HepG2 (cell line): ENCODE data around the gene CERS3. TPM values are rescaled to one million over a fixed set of nuclear protein-coding genes. Genes with fewer than 3 reads are reported as not detected.
"Not testable (repeated sequence)": the region's sequence is repeated elsewhere in the genome, so short reads cannot be mapped to it uniquely, and the experiment has no call there.

Experiments used
- ATAC-seq: fragments of 200-7000 bp; cut with Tn5 transposase; 3 replicates; pipeline ENCODE4 v1.9.1; 2020; ENCODE audit warnings: mild to moderate bottlenecking, moderate library complexity
- BruUV-seq: library from RNA; stranded (reverse); fragments of 400-500 nt; replicated peaks from 2 replicates; lab custom pipeline; 2021; lab: Mats Ljungman, UMichigan
- CTCF ChIA-PET: fragments of 300-600 bp; formaldehyde crosslinking; extraction: SDS; loops from one replicate; lab custom pipeline; 2021; ENCODE audit warnings: low total read pairs, inconsistent platforms, low intra/inter-chr PET ratio; lab: Yijun Ruan, JAX
- POLR2A ChIA-PET: fragments of 350-600 bp; sonication (Branson Sonifier 250); formaldehyde crosslinking; loops from one replicate; lab custom pipeline; 2020; ENCODE audit warnings: antibody characterized with exemption, inconsistent platforms; lab: Yijun Ruan, JAX
- DNase-seq: peaks from one replicate; pipeline ENCODE4 v3.0.0-alpha.2; 2015; ENCODE audit warnings: low spot score
- FAIRE-seq: peaks from 3 replicates; lab custom pipeline; 2011; peaks lifted over from hg19 to GRCh38; lab: Jason Lieb, UNC
- H2AFZ ChIP-seq: one replicate; pipeline ENCODE4 v1.6.1; 2011; ENCODE audit warnings: low read length, inconsistent platforms
- H3K27ac ChIP-seq: fragments of 300-600 bp; 3 replicates; pipeline ENCODE4 v1.8.0; 2011; ENCODE audit warnings: mixed run types, mild to moderate bottlenecking, mixed read lengths, low read length, inconsistent platforms; ENCODE audit not compliant: insufficient read depth; ENCODE audit errors: extremely low read length
- H3K27me3 ChIP-seq, 2 experiments: fragments of 200-600 bp in 1 of 2; 2 replicates in 1 of 2; 3 replicates in 1 of 2; pipeline versions ENCODE4 v1.6.0 to v1.8.0; 2011; ENCODE audit warnings: low read length in 2 of 2, mild to moderate bottlenecking in 2 of 2, moderate library complexity in 2 of 2, inconsistent platforms in 1 of 2; ENCODE audit not compliant: insufficient read depth in 2 of 2, control insufficient read depth in 1 of 2
- H3K36me3 ChIP-seq, 2 experiments: fragments of 200-600 bp in 1 of 2; replicated peaks in 1 of 2; 2 replicates in 1 of 2; 3 replicates in 1 of 2; pipeline versions ENCODE4 v1.5.1 to v1.8.0; 2011; ENCODE audit warnings: low read length in 2 of 2, inconsistent platforms in 1 of 2; ENCODE audit not compliant: insufficient read depth in 2 of 2, control insufficient read depth in 1 of 2
- H3K4me1 ChIP-seq: 2 replicates; pipeline ENCODE4 v1.5.1; 2012; ENCODE audit warnings: low read length, inconsistent platforms; ENCODE audit not compliant: insufficient read depth
- H3K4me2 ChIP-seq: 2 replicates; pipeline ENCODE4 v1.6.0; 2011; ENCODE audit warnings: low read depth, low read length, inconsistent platforms
- H3K4me3 ChIP-seq, 3 experiments: fragments of 200-600 bp in 1 of 3; sonication (generic), shearing (Covaris generic) in 1 of 3; replicated peaks in 1 of 3; 2 replicates each; pipeline ENCODE4 v1.5.1; 2011 to 2016; ENCODE audit warnings: low read length in 3 of 3, inconsistent platforms in 2 of 3, low read depth in 2 of 3, mild to moderate bottlenecking in 2 of 3, control low read depth in 1 of 3, mixed read lengths in 1 of 3; ENCODE audit not compliant: insufficient read depth in 1 of 3
- H3K79me2 ChIP-seq: one replicate; pipeline ENCODE4 v1.6.1; 2011; ENCODE audit warnings: low read length, inconsistent platforms; ENCODE audit not compliant: insufficient read depth
- H3K9ac ChIP-seq: 2 replicates; pipeline ENCODE4 v1.6.0; 2011; ENCODE audit warnings: mild to moderate bottlenecking, low read depth, low read length, inconsistent platforms; ENCODE audit not compliant: insufficient read depth
- H3K9me3 ChIP-seq: 2 replicates; pipeline ENCODE4 v1.5.1; 2012; ENCODE audit warnings: mild to moderate bottlenecking, low read length
- H4K20me1 ChIP-seq: 2 replicates; pipeline ENCODE4 v1.6.0; 2011; ENCODE audit warnings: inconsistent platforms, mild to moderate bottlenecking, low read length, moderate library complexity; ENCODE audit not compliant: insufficient read depth
- RFX3 ChIP-seq: IDR thresholded peaks from 2 replicates; pipeline ENCODE4 v1.6.1; 2016; ENCODE audit warnings: missing biosample characterization, missing genetic modification reagents
- SOX13 ChIP-seq, 3 experiments: fragments of 450-650 bp in 1 of 3; sonication (generic) in 1 of 3; formaldehyde crosslinking in 1 of 3; IDR thresholded peaks in 2 of 3; conservative IDR thresholded peaks in 1 of 3; 2 replicates each; pipeline versions ENCODE4 v1.5.0 to v1.6.1; 2016 to 2020; ENCODE audit warnings: antibody characterized with exemption in 1 of 3, mild to moderate bottlenecking in 1 of 3, missing compliant biosample characterization in 1 of 3, missing genetic modification reagents in 1 of 3, moderate library complexity in 1 of 3
- WGBS: methylation state at CpG from one replicate; pipeline ENCODE4 v1.1.6; 2017; ENCODE audit warnings: low lambda C conversion rate; 5-methylcytosine and 5-hydroxymethylcytosine counted together
- in situ Hi-C: cut with HindIII; loops from 2 replicates; pipeline ENCODE4 v1.10.0; 2017; ENCODE audit warnings: low pct_unique_long_range_greater_than_20kb; ENCODE audit not compliant: extremely low pct_ligation_motif_present
- intact Hi-C: fragments of 100-400 bp; cut with micrococcal nuclease; formaldehyde crosslinking; loops from one replicate; pipeline ENCODE4 v1.10.0; 2022; ENCODE audit not compliant: unreplicated experiment
- polyA plus RNA-seq, 8 experiments: library from polyadenylated mRNA; depleted of rRNA in 3 of 8; stranded (reverse) in 7 of 8; unstranded in 1 of 8; fragments of >200 nt; fragmentation: Illumina TruSeq in 4 of 8; extraction: Trizol in 4 of 8; gene quantifications; 2 replicates each; pipeline versions ENCODE4 v1.2.1 to v1.2.3, GENCODE V29; 2011 to 2016; ENCODE audit warnings: low read depth in 4 of 8, missing spikeins in 1 of 8, mixed read lengths in 1 of 8; ENCODE audit not compliant: insufficient read depth in 1 of 8
- total RNA-seq, 5 experiments: library from RNA; depleted of rRNA; stranded (reverse); fragments of >200 nt; fragmentation: Illumina TruSeq; extraction: Trizol; gene quantifications; 2 replicates each; pipeline ENCODE4 v1.2.3, GENCODE V29; 2016; ENCODE audit warnings: low read depth in 1 of 5

CERS3 gene
- total and polyA plus RNA-seq, 2 of the 13 experiments (the other 11 are each of a cell fraction or from before 2014, with no cell fraction given) = not detected

GRCh38 chr15:100448481-100448880, 80.3 kb downstream of the CERS3 start:
- Histone ChIP-seq H3K4me1 (no peaks in the 10 kb centered on the region), H3K36me3 (no peaks in the 10 kb centered on the region), H3K27me3 (no peaks in the 10 kb centered on the region), H3K4me3 (no peak overlapping the region), H2AFZ (no peak overlapping the region), H4K20me1 (no peaks in the 10 kb centered on the region), H3K79me2 (no peaks in the 10 kb centered on the region), H3K9ac (no peak overlapping the region), H3K4me2 (no peak overlapping the region), H3K27ac (no peak overlapping the region), H3K9me3 (no peaks in the 10 kb centered on the region)
- FAIRE-seq = no peak
- ChIA-PET POLR2A (no interaction called here), CTCF (no interaction called here)
- no peak for DNase-seq
- in situ Hi-C loops = no loop called here
- no CpG with 5 or more reads among the region's 2 CpGs for WGBS
- no peak for TF ChIP-seq RFX3 (CRISPR knock-in tag)
- TF ChIP-seq SOX13 (IDR thresholded peaks at IDR 0.05) = no peak
- no peak for TF ChIP-seq SOX13 (CRISPR knock-in tag; conservative IDR thresholded peaks at IDR 0.05 in 1 of 2, IDR thresholded peaks at IDR 0.05 in 1 of 2)
- no peak; the same call in 1 of the 3 replicates for ATAC-seq
- no TSS peak for BruUV-seq
- intact Hi-C loops = no loop called here

GRCh38 chr15:100441063-100441462, 87.7 kb downstream of the CERS3 start:
- ATAC-seq, H3K27me3 ChIP-seq, H3K36me3 ChIP-seq, H3K4me3 ChIP-seq, DNase-seq, H4K20me1 ChIP-seq, H3K9ac ChIP-seq, BruUV-seq, H3K79me2 ChIP-seq, FAIRE-seq, intact Hi-C loops, CTCF ChIA-PET, H3K27ac ChIP-seq, H3K4me1 ChIP-seq, H3K9me3 ChIP-seq, H2AFZ ChIP-seq, POLR2A ChIA-PET, H3K4me2 ChIP-seq, in situ Hi-C loops: not testable (repeated sequence)
- WGBS = 8% methylated on average over 11 of the region's 11 CpGs
